Measurements from ENCODE around the gene NOTCH1.

NOTCH1 gene

GRCh38 chr9:136528716-136529341 lies 17.0 kb downstream of the NOTCH1 start:
- peak overlapping the region; percentile 46 for H3K27ac Mint-ChIP-seq
- H3K36me3 Mint-ChIP-seq (ENCODE audit: low read depth) = no peaks in the 10 kb centered on the region
- H3K4me3 Mint-ChIP-seq = no peak overlapping the region
- ATAC-seq = no peak
- H3K4me1 Mint-ChIP-seq = peaks cover 42% of the 10 kb centered on the region
- H3K27me3 Mint-ChIP-seq = no peaks in the 10 kb centered on the region
- H3K9me3 Mint-ChIP-seq = no peaks in the 10 kb centered on the region
- DNase-seq = no peak

DNA sequence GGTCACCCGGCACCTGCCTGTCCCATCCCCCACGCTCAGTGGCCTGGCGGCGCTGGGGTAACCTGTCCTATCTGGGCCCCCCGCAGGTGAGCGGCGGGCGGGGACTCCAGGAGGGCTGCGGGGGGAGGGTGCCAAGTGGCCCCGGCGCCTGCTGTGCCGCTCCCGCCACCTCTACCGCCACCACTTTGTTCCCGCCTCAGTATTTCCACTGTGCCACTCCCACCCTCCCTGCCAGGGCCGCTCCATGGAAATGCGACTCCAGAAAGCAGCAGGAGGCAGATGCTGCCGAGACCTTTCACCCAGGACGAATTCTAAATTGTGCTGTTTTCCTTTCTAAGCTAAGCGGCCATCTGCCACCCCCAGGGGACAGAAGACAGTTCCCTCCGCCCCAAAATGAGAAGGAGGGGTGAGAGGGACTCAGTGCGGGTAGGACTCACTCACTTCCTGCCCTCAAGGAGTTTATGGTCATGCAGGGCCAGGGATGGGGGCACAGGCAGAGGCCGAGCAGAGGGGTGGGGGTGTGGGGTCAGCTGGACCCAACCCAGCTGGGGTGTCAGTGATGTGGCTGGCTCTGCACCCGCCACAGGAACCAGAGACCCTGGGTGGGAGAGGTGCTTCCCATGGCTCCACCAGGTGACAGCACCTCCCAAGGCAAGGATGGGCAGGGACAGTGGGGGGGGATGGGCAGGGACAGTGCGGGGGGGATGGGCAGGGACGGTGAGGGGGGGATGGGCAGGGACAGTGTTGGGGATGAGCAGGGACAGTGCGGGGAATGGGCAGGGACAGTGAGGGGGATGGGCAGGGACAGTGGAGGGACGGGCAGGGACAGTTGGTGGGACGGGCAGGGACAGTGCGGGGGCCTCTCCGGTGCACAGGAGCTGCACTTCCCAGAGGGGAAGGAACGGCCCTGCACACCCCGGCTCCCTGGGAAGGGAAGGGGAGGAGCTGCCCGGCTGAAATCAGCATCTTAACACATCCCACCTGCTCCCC lies 17.8 kb downstream of the NOTCH1 start:
- no peaks in the 10 kb centered on the region for H3K27me3 Mint-ChIP-seq
- peak overlapping the region; percentile 11 for H3K4me3 Mint-ChIP-seq
- peaks cover 34% of the 10 kb centered on the region for H3K4me1 Mint-ChIP-seq
- no peaks in the 10 kb centered on the region for H3K36me3 Mint-ChIP-seq (ENCODE audit: low read depth)
- peak overlapping the region; percentile 52 for H3K27ac Mint-ChIP-seq
- ATAC-seq = no peak
- DNase-seq = no peak
- H3K9me3 Mint-ChIP-seq = no peaks in the 10 kb centered on the region

GRCh38 chr9:136527131-136527530 lies 18.7 kb downstream of the NOTCH1 start:
- H3K4me1 Mint-ChIP-seq = peaks cover 25% of the 10 kb centered on the region
- DNase-seq (no peak), ATAC-seq (no peak)
- no peaks in the 10 kb centered on the region for H3K27me3 Mint-ChIP-seq
- H3K36me3 Mint-ChIP-seq (ENCODE audit: low read depth) = no peaks in the 10 kb centered on the region
- no peak overlapping the region for H3K27ac Mint-ChIP-seq
- no peak overlapping the region for H3K4me3 Mint-ChIP-seq
- no peaks in the 10 kb centered on the region for H3K9me3 Mint-ChIP-seq

DNA sequence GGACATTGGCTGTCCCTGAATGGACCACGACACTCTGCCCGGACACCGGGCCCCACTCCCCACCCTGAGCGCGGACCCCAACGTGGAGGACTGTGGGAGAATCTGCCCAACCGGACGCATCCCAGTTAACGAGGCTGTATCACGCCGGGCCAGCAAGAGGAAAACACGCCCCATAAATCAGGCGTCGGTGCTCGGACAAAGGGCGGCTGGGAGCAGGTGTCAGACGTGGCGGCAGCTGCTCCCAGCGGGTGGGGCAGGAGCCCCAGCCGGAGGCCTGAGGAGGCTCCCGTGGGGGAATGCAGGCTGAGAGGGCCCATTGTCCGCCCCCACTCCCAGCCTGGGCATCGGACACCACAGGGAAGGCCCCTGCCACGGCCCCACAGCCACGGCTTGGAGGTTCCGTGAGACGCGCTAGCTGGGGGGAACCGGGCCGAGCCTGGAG lies 19.2 kb downstream of the NOTCH1 start:
- ATAC-seq (no peak), DNase-seq (no peak)
- no peaks in the 10 kb centered on the region for H3K36me3 Mint-ChIP-seq (ENCODE audit: low read depth)
- H3K9me3 Mint-ChIP-seq = no peaks in the 10 kb centered on the region
- no peaks in the 10 kb centered on the region for H3K27me3 Mint-ChIP-seq
- H3K4me3 Mint-ChIP-seq = no peak overlapping the region
- H3K27ac Mint-ChIP-seq = no peak overlapping the region
- peaks cover 22% of the 10 kb centered on the region for H3K4me1 Mint-ChIP-seq

DNA sequence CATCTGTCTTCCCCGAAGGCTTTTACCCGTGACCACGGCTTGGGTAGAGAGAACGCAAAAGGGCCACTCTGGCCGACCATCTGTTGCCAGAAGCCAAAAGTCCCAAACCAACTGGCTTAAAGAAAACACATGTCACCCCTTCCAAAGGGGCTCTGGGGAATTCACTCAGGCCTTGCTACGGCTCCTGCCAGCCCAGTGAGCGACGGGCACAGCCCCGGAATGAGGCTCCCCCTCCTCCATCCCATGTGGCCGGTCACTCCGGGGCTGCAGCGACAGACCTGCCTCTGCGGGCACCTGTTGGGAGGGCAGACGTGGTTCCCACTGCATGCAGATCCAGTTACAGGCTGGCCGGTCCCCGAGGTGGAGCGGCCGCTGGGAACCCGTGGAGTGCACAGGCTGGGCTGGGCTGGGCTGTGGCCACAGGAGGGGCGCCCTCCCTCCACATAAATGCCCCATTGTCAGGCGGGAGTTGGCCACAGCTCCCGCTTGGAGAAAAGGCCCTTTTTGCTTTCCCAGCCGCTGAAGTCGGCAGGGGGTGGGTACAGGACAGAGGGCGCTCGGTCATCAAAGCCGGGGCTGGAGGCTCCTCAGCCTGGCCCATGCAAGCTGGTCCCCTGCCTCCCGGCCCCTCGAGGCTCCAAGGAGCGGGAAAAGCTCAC lies 19.9 kb downstream of the NOTCH1 start:
- no peak overlapping the region for H3K27ac Mint-ChIP-seq
- no peak overlapping the region for H3K4me3 Mint-ChIP-seq
- H3K36me3 Mint-ChIP-seq (ENCODE audit: low read depth) = no peaks in the 10 kb centered on the region
- ATAC-seq (no peak), DNase-seq (no peak)
- no peaks in the 10 kb centered on the region for H3K27me3 Mint-ChIP-seq
- H3K4me1 Mint-ChIP-seq = peaks cover 17% of the 10 kb centered on the region
- no peaks in the 10 kb centered on the region for H3K9me3 Mint-ChIP-seq

- no peak overlapping the region for H3K27ac Mint-ChIP-seq
- no peak for DNase-seq
- H3K4me3 Mint-ChIP-seq = no peak overlapping the region
Observed at GRCh38 chr9:136525207-136525606, 20.6 kb downstream of the NOTCH1 start.

DNA sequence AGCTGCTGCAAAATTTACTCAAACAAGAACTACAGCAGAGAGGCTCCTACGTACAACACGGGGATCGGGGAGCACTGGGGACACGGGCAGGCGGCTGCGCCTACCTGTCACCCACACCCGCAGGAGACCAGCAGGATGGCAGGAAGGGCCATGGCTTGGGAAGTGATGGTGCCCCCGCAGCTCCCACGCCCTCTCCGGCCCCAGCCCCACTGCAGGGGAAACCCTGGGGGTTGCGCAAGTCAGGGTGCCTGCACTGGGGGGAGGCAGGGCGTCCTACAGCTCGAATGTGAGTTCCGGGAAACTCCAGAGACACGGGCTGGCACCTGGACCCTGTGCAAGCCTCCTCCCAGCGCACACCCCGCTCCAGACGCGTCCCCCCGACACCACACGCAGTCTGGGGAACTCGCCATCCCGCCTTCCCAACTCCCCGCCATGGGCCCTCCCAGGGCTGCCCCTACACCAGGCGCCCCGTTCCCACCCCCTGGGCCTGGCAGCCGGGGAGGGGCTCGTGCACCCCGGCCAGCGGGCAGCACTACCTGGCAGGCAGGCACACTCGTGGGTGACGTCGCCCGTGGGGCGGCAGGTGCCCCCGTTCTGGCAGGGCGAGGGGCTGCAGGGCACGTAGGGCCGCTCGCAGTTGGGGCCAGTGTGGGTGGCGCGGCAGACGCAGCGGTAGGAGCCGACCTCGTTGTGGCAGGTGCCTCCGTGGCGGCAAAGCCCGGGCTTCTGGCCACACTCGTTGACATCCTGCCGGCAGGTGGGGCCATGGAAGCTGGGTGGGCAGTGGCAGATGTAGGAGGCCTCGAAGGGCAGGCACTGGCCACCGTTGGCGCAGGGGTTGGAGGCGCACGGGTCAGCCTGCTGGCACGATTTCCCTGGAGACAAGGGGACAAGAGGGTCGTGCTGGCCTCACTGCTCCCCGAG lies 23.3 kb downstream of the NOTCH1 start:
- DNase-seq = no peak
- H3K36me3 Mint-ChIP-seq (ENCODE audit: low read depth) = peaks cover 2% of the 10 kb centered on the region
- no peaks in the 10 kb centered on the region for H3K4me1 Mint-ChIP-seq
- no peaks in the 10 kb centered on the region for H3K9me3 Mint-ChIP-seq
- ATAC-seq = no peak
- no peak overlapping the region for H3K27ac Mint-ChIP-seq
- H3K27me3 Mint-ChIP-seq = no peaks in the 10 kb centered on the region
- no peak overlapping the region for H3K4me3 Mint-ChIP-seq

More at GRCh38 chr9:136525207-136525606, 20.6 kb downstream of the NOTCH1 start:
- peaks cover 10% of the 10 kb centered on the region for H3K4me1 Mint-ChIP-seq
- ATAC-seq = no peak
- H3K27me3 Mint-ChIP-seq = no peaks in the 10 kb centered on the region
- H3K36me3 Mint-ChIP-seq (ENCODE audit: low read depth) = no peaks in the 10 kb centered on the region
- H3K9me3 Mint-ChIP-seq = no peaks in the 10 kb centered on the region

GRCh38 chr9:136521537-136521936 lies 24.3 kb downstream of the NOTCH1 start:
- Mint-ChIP-seq H3K27ac (no peak overlapping the region), H3K27me3 (no peaks in the 10 kb centered on the region), H3K4me3 (no peak overlapping the region), H3K9me3 (no peaks in the 10 kb centered on the region), H3K36me3 (ENCODE audit: low read depth) (peaks cover 3% of the 10 kb centered on the region), H3K4me1 (no peaks in the 10 kb centered on the region)
- ATAC-seq = no peak
- no peak for DNase-seq

- H3K4me1 Mint-ChIP-seq = no peaks in the 10 kb centered on the region
- no peak overlapping the region for H3K27ac Mint-ChIP-seq
- DNase-seq = no peak
- peaks cover 3% of the 10 kb centered on the region for H3K36me3 Mint-ChIP-seq (ENCODE audit: low read depth)
- no peak overlapping the region for H3K4me3 Mint-ChIP-seq
- ATAC-seq = no peak
- no peaks in the 10 kb centered on the region for H3K27me3 Mint-ChIP-seq
- no peaks in the 10 kb centered on the region for H3K9me3 Mint-ChIP-seq
Observed at GRCh38 chr9:136520053-136520540, 25.8 kb downstream of the NOTCH1 start.

DNA sequence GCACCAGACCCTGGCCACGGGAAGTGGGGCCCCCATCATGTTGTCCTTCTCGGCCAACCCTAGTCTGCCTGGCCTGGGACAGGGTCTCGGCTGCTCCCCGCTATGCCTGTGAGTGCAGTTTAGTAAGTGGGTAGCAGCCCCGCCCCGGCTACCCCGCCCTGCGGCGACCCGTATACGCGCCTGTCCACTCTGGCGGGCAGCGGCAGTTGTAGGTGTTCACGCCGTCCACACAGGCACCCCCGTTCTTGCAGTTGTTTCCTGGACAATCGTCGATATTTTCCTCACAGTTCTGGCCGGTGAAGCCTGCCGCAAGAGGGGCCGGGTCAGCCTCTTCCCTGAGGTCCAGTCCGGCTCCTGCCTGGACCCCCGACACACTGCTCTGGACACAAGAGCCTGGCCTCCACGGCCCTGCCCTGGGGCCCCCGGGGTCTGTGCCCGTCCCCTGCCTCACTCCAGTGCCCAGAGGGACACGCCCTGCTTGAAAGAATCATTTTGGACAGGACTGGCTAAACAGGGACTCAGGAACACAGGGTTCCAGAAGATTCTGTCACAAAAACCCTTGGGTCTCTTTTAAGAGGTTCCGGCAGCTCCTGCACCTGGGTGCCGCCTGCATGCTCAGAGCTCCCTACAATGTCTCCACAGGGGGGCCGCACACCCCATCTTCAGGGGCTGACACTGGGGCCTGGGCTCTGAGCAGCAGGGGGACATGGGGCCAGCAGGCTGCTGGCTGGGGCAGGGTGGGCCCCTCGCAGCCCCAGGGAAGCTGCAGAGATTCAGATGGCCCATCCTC lies 26.4 kb downstream of the NOTCH1 start:
- Mint-ChIP-seq H3K27ac (no peak overlapping the region), H3K36me3 (ENCODE audit: low read depth) (peaks cover 3% of the 10 kb centered on the region)
- ATAC-seq = no peak

GRCh38 chr9:136518623-136519022 lies 27.2 kb downstream of the NOTCH1 start:
- Mint-ChIP-seq H3K27ac (no peak overlapping the region), H3K36me3 (ENCODE audit: low read depth) (peaks cover 3% of the 10 kb centered on the region), H3K4me3 (no peak overlapping the region), H3K4me1 (no peaks in the 10 kb centered on the region), H3K27me3 (no peaks in the 10 kb centered on the region), H3K9me3 (no peaks in the 10 kb centered on the region)
- ATAC-seq (no peak), DNase-seq (no peak)

More for the DNA sequence above, 26.4 kb downstream of the NOTCH1 start:
- no peak overlapping the region for H3K4me3 Mint-ChIP-seq
- DNase-seq = no peak
- no peaks in the 10 kb centered on the region for H3K9me3 Mint-ChIP-seq
- no peaks in the 10 kb centered on the region for H3K27me3 Mint-ChIP-seq
- no peaks in the 10 kb centered on the region for H3K4me1 Mint-ChIP-seq

GRCh38 chr9:136517950-136518349 lies 27.9 kb downstream of the NOTCH1 start:
- no peak for DNase-seq
- no peak overlapping the region for H3K27ac Mint-ChIP-seq

DNA sequence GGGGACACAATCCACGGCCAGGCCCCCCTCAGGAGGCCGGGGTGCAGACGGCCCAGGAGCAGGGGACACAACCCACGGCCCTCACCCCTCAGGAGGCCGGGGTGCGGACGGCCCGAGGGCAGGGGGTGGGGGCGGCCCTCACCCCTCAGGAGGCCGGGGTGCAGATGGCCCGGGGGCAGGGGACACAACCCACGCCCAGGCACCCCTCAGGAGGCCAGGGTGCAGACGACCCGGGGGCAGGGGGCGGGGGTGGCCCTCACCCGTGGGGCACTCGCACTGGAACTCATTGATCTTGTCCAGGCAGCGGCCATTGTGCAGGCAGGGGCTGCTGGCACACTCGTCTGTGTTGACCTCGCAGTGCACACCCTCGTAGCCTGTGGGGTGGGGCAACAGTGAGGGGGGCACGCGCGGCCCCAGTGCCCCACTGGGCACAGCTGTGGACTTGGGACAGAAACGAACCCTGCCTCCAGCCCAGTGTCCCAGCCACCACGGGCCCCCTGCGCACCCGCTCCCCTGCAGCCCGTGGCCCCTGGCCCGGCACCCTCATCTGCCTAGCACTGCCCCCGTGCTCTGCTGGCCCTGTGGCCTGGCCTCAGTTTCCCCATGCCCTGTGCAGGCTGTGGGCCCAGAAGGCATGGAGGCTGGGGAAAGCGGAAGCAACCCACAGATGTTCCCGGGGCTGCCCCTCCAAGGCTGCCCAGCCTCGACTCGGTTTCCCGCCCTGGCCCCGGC lies 28.7 kb downstream of the NOTCH1 start:
- Mint-ChIP-seq H3K4me3 (no peak overlapping the region), H3K36me3 (ENCODE audit: low read depth) (peaks cover 5% of the 10 kb centered on the region), H3K27ac (no peak overlapping the region), H3K9me3 (no peaks in the 10 kb centered on the region), H3K4me1 (no peaks in the 10 kb centered on the region), H3K27me3 (no peaks in the 10 kb centered on the region)
- ATAC-seq (no peak), DNase-seq (no peak)

More at GRCh38 chr9:136517950-136518349, 27.9 kb downstream of the NOTCH1 start:
- no peak overlapping the region for H3K4me3 Mint-ChIP-seq
- peaks cover 5% of the 10 kb centered on the region for H3K36me3 Mint-ChIP-seq (ENCODE audit: low read depth)
- no peaks in the 10 kb centered on the region for H3K9me3 Mint-ChIP-seq
- ATAC-seq = no peak
- no peaks in the 10 kb centered on the region for H3K27me3 Mint-ChIP-seq
- no peaks in the 10 kb centered on the region for H3K4me1 Mint-ChIP-seq
